22Rv1 (cell line): Measurements from ENCODE around the gene RBCK1.

ENCODE experiments used
- CTCF ChIP-seq: fragments of 450-650 bp; IDR thresholded peaks from 2 replicates; pipeline ENCODE4 v1.5.1; 2017; ENCODE audit warnings: mild to moderate bottlenecking
- ZFX ChIP-seq: fragments of 450-650 bp; IDR thresholded peaks from 2 replicates; pipeline ENCODE4 v1.6.1; 2017; ENCODE audit warnings: antibody characterized with exemption, borderline replicate concordance

DNA sequence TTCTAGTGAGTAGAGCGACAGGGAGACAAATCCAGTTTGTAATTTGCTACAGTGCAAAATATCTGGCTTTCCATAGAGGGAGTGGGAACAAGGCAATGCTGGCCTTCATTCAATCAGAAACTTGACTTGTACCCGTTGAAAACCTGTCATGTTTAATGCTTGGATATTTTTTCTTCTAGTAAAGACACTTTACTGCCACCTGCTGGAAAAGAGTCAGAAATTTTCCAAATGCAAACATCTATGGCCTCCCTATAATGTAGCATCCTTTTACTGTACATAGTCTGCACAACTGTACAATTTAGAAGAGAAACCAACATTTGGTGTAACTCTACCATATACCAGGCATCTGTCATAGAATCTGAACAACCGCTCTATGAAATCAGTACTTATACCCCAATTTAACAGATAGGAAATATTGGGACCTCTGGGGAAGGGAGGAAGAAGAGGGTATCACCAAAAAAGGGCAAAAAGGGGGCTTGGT is 70.9 kb downstream of the RBCK1 start:
- peak; percentile 80 for TF ChIP-seq CTCF
- TF ChIP-seq ZFX = no peak
